Astrocyte of the spinal cord (primary cell): Measurements from ENCODE around the gene SLC35F3.
A peak's percentile ranks its signal among the peaks of the same experiment; 100 is the strongest.

Experiments used
- DNase-seq: peaks from one replicate; pipeline ENCODE4 v3.0.0; 2011; ENCODE audit warnings: low read depth, low spot score
- H3K4me3 ChIP-seq: 2 replicates; pipeline ENCODE4 v1.5.1; 2011; ENCODE audit warnings: low read depth, mild to moderate bottlenecking, low read length, moderate library complexity
- in situ Hi-C: cut with HindIII; loops from 2 replicates; pipeline ENCODE4 v1.10.0; 2017; ENCODE audit warnings: low sequenced_read_pairs
- TF ChIP-seq, protein P1 (sequence below): IDR thresholded peaks from 2 replicates; pipeline ENCODE4 v1.5.1; 2012; ENCODE audit warnings: low read depth, mild to moderate bottlenecking, low read length, inconsistent platforms

The SLC35F3 gene

DNA sequence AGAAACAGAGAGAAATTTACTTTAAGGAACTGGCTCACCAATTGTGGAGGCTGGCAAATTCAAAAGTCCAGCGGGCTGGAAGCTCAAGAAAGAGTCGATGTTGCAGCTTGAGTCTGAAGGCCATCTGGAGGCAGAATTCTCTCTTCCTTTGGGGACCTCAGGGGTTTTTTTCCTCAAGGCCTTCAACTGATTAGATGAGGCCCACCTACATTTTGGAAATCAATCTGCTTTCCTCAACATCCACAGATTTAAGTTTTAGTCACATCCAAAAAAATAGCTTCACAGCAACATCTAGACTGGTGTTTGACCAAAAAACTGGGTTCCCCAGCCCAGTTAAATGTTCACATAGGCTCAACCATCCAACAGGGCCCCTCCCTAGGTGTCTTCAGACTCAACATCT lies 114.9 kb downstream of the SLC35F3 start:
- in situ Hi-C loops: no loop called here
- TF ChIP-seq, protein P1, sequence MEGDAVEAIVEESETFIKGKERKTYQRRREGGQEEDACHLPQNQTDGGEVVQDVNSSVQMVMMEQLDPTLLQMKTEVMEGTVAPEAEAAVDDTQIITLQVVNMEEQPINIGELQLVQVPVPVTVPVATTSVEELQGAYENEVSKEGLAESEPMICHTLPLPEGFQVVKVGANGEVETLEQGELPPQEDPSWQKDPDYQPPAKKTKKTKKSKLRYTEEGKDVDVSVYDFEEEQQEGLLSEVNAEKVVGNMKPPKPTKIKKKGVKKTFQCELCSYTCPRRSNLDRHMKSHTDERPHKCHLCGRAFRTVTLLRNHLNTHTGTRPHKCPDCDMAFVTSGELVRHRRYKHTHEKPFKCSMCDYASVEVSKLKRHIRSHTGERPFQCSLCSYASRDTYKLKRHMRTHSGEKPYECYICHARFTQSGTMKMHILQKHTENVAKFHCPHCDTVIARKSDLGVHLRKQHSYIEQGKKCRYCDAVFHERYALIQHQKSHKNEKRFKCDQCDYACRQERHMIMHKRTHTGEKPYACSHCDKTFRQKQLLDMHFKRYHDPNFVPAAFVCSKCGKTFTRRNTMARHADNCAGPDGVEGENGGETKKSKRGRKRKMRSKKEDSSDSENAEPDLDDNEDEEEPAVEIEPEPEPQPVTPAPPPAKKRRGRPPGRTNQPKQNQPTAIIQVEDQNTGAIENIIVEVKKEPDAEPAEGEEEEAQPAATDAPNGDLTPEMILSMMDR: no peak
- H3K4me3 ChIP-seq: no peak overlapping the region
- DNase-seq: no peak

GRCh38 chr1:234022302-234022701 lies 117.8 kb downstream of the SLC35F3 start:
- no peak overlapping the region for H3K4me3 ChIP-seq
- TF ChIP-seq, protein P1: no peak
- in situ Hi-C loops: no loop called here
- no peak for DNase-seq

GRCh38 chr1:234039603-234040002 lies 135.1 kb downstream of the SLC35F3 start:
- in situ Hi-C loops: no loop called here
- no peak overlapping the region for H3K4me3 ChIP-seq
- TF ChIP-seq, protein P1: no peak
- no peak for DNase-seq

GRCh38 chr1:234040446-234041317 lies 136.2 kb downstream of the SLC35F3 start:
- in situ Hi-C loops: no loop called here
- H3K4me3 ChIP-seq: no peak overlapping the region
- no peak for DNase-seq
- TF ChIP-seq, protein P1: no peak

DNA sequence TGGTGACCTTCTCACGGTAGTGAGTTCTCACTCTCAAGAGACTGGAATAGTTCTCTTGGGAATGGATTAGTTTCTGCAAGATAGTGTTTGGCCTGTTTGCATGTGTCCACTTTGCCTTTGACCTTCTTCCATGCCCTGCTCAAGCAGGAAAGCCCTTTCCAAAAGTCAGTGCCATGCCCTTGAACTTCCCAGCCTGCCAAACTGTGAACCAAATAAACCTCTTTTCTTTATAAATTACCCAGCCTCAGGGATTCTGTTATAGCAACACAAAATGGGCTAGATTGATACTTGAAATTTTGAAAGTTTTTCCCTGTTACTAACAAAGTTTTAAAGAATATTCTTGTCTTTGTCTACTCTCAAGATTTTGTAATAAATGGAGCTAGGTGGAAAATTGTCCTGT lies 139.6 kb downstream of the SLC35F3 start:
- TF ChIP-seq, protein P1: no peak
- DNase-seq: no peak
- H3K4me3 ChIP-seq: no peak overlapping the region
- in situ Hi-C loops: no loop called here

- DNase-seq: peak; percentile 8
- no peak overlapping the region for H3K4me3 ChIP-seq
- TF ChIP-seq, protein P1: no peak
- in situ Hi-C loops: no loop called here
Observed at GRCh38 chr1:234047123-234047522, 142.6 kb downstream of the SLC35F3 start.
